Fibroblast of lung (primary cell): ENCODE measurements around the gene C9. TPM values are rescaled to one million over a fixed set of nuclear protein-coding genes. Genes with fewer than 3 reads are reported as not detected.
"Not testable (repeated sequence)": the region's sequence is repeated elsewhere in the genome, so short reads cannot be mapped to it uniquely, and the experiment has no call there.

Experiments used
- DNase-seq, 2 donors: peaks; one replicate each; pipeline versions ENCODE4 v3.0.0 to v3.0.0-alpha.2; 2010; ENCODE audit warnings: low read depth in 2 of 2
- H2AFZ ChIP-seq: 2 replicates; pipeline ENCODE4 v1.5.1; 2012; ENCODE audit warnings: low read length, control low read depth, inconsistent platforms
- H3K27ac ChIP-seq: 2 replicates; pipeline ENCODE4 v1.5.1; 2011; ENCODE audit warnings: low read length, control low read depth; ENCODE audit not compliant: insufficient read depth
- H3K27me3 ChIP-seq: 2 replicates; pipeline ENCODE4 v1.5.1; 2011; ENCODE audit warnings: mild to moderate bottlenecking, low read length; ENCODE audit not compliant: control insufficient read depth, insufficient read depth
- H3K36me3 ChIP-seq: 2 replicates; pipeline ENCODE4 v1.5.1; 2011; ENCODE audit warnings: low read length; ENCODE audit not compliant: control insufficient read depth, insufficient read depth
- H3K4me1 ChIP-seq: 2 replicates; pipeline ENCODE4 v1.5.1; 2011; ENCODE audit warnings: low read length; ENCODE audit not compliant: control insufficient read depth, insufficient read depth; ENCODE audit errors: extremely low read depth
- H3K4me2 ChIP-seq: 2 replicates; pipeline ENCODE4 v1.5.1; 2011; ENCODE audit warnings: low read length, control low read depth; ENCODE audit not compliant: insufficient read depth; ENCODE audit errors: extremely low read depth
- H3K4me3 ChIP-seq, 4 experiments: fragments of 200-600 bp in 1 of 4; sonication (generic) in 1 of 4; replicated peaks in 1 of 4; 2 replicates each; pipeline ENCODE4 v1.5.1; 2011 to 2016; ENCODE audit warnings: low read length in 4 of 4, low read depth in 3 of 4, mild to moderate bottlenecking in 3 of 4, control low read depth in 2 of 4, inconsistent platforms in 1 of 4, mixed read lengths in 1 of 4; ENCODE audit not compliant: insufficient read depth in 1 of 4; ENCODE audit errors: control extremely low read depth in 1 of 4
- H3K79me2 ChIP-seq: 2 replicates; pipeline ENCODE4 v1.5.1; 2012; ENCODE audit warnings: mild to moderate bottlenecking, low read length, inconsistent platforms; ENCODE audit not compliant: control insufficient read depth, insufficient read depth
- H3K9ac ChIP-seq: 2 replicates; pipeline ENCODE4 v1.5.1; 2011; ENCODE audit warnings: mild to moderate bottlenecking, low read length, control low read depth; ENCODE audit not compliant: insufficient read depth
- H3K9me3 ChIP-seq: 2 replicates; pipeline ENCODE4 v1.5.1; 2012; ENCODE audit warnings: low read depth, low read length; ENCODE audit not compliant: control insufficient read depth, insufficient read depth
- H4K20me1 ChIP-seq: 2 replicates; pipeline ENCODE4 v1.5.1; 2011; ENCODE audit warnings: low read length; ENCODE audit not compliant: control insufficient read depth, insufficient read depth; ENCODE audit errors: extremely low read depth
- CTCF ChIP-seq, 2 donors: IDR thresholded peaks in 1 of 2; conservative IDR thresholded peaks in 1 of 2; 1 replicate in 1 of 2; 2 replicates in 1 of 2; pipeline ENCODE4 v1.5.1; 2011 to 2012; ENCODE audit warnings: low read length in 2 of 2, control low read depth in 1 of 2, inconsistent platforms in 1 of 2, low read depth in 1 of 2, mild to moderate bottlenecking in 1 of 2
- EZH2 ChIP-seq: IDR thresholded peaks from 2 replicates; pipeline ENCODE4 v1.5.1; 2012; ENCODE audit warnings: low read length, control low read depth, mild to moderate bottlenecking; ENCODE audit errors: missing control alignments
- polyA plus RNA-seq, 2 donors: library from polyadenylated mRNA; depleted of rRNA in 1 of 2; stranded (reverse) in 1 of 2; unstranded in 1 of 2; fragments of >200 nt; gene quantifications; 2 replicates each; pipeline ENCODE4 v1.2.1, GENCODE V29; 2011 to 2012; ENCODE audit warnings: missing spikeins in 1 of 2
- total RNA-seq: library from RNA; depleted of rRNA; stranded (reverse); fragments of >200 nt; gene quantifications from 2 replicates; pipeline ENCODE4 v1.2.1, GENCODE V29; 2014

Gene C9
- total and polyA plus RNA-seq, 2 donors (not counting 1 experiment from before 2014, with no cell fraction given), result 0.06 to 0.33 TPM

GRCh38 chr5:39282561-39282960 lies 81.7 kb downstream of the C9 start:
- Histone ChIP-seq H3K9ac (no peak overlapping the region), H3K36me3 (no peaks in the 10 kb centered on the region)
- no peak for TF ChIP-seq EZH2
- no peak for TF ChIP-seq CTCF (conservative IDR thresholded peaks at IDR 0.05 in 1 of 2, IDR thresholded peaks at IDR 0.05 in 1 of 2; ENCODE audit: low read depth in 1 of 2, low read length in 2 of 2)

GRCh38 chr5:39275865-39276264 lies 88.4 kb downstream of the C9 start:
- not testable (repeated sequence) for H3K4me1 ChIP-seq, H3K27ac ChIP-seq, H3K4me2 ChIP-seq, H4K20me1 ChIP-seq, H2AFZ ChIP-seq, H3K9ac ChIP-seq, H3K4me3 ChIP-seq, H3K79me2 ChIP-seq, H3K9me3 ChIP-seq, DNase-seq, H3K36me3 ChIP-seq, H3K27me3 ChIP-seq

More at GRCh38 chr5:39282561-39282960, 81.7 kb downstream of the C9 start:
- no peak for DNase-seq
- Histone ChIP-seq H3K9me3 (no peaks in the 10 kb centered on the region), H2AFZ (no peak overlapping the region), H4K20me1 (no peaks in the 10 kb centered on the region), H3K4me2 (no peak overlapping the region), H3K4me1 (no peaks in the 10 kb centered on the region), H3K79me2 (no peaks in the 10 kb centered on the region), H3K4me3 (no peak overlapping the region), H3K27ac (no peak overlapping the region), H3K27me3 (no peaks in the 10 kb centered on the region)

- Histone ChIP-seq H3K4me1 (no peaks in the 10 kb centered on the region), H3K4me2 (peak overlapping the region; percentile 51), H3K9ac (no peak overlapping the region), H4K20me1 (no peaks in the 10 kb centered on the region), H3K9me3 (no peaks in the 10 kb centered on the region), H3K4me3 (no peak overlapping the region), H3K27ac (no peak overlapping the region), H3K27me3 (no peaks in the 10 kb centered on the region), H3K79me2 (no peaks in the 10 kb centered on the region), H3K36me3 (no peaks in the 10 kb centered on the region), H2AFZ (peak overlapping the region; percentile 74)
- TF ChIP-seq EZH2 (no peak), CTCF (conservative IDR thresholded peaks at IDR 0.05 in 1 of 2, IDR thresholded peaks at IDR 0.05 in 1 of 2; ENCODE audit: low read depth in 1 of 2, low read length in 2 of 2) (no peak)
- peak in 1 of 2 donors; percentile 17 for DNase-seq
Measured at GRCh38 chr5:39274398-39275085, 89.8 kb downstream of the C9 start.
